H54 (cell line): Measurements from ENCODE around the gene TTC28.

Source experiments
- DNase-seq: peaks from one replicate; pipeline ENCODE4 v3.0.0; 2011; ENCODE audit warnings: low spot score, mixed read lengths; ENCODE audit not compliant: insufficient read length
- FAIRE-seq: peaks from 3 replicates; lab custom pipeline; 2011; peaks lifted over from hg19 to GRCh38; lab: Jason Lieb, UNC
- POLR2A ChIP-seq: IDR thresholded peaks from 2 replicates; pipeline ENCODE4 v1.6.1; 2011; ENCODE audit warnings: low read depth, mild to moderate bottlenecking, low read length

TTC28 gene

DNA sequence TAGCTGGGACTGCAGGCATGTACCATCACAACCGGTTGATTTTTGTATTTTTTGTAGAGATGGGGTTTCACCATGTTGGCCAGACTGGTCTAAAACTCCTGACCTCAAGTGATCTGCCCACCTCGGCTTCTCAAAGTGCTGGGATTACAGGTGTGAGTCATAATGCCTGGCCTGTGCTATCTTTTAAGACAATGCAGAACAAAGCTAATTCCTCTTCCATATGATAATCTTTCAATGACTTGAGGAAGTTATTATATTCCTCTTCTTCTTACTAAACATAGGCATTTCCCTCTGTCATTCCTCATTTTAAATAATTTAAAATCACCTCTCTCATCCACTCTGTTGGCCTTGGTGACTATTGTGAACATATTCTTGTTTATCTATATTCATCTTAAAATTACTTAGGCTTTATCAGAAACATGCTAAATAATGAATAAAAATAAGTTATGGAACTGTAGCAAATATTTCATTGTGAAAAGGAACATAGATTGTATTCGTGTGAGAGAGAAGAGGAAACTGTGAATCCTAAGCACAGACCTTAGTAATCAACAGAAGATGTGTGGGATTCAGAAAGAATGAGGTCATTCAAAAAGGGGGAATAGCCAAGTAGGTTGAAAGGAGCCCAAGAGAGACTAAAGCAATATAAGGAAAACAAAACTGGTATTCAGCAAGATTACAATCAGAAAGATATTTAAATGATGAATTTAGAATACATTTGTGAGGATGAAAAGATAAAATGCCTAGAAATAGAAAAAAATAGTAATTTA lies 269.4 kb downstream of the TTC28 start:
- FAIRE-seq (no peak), DNase-seq (peak; percentile 9)
- no peak for TF ChIP-seq POLR2A

DNA sequence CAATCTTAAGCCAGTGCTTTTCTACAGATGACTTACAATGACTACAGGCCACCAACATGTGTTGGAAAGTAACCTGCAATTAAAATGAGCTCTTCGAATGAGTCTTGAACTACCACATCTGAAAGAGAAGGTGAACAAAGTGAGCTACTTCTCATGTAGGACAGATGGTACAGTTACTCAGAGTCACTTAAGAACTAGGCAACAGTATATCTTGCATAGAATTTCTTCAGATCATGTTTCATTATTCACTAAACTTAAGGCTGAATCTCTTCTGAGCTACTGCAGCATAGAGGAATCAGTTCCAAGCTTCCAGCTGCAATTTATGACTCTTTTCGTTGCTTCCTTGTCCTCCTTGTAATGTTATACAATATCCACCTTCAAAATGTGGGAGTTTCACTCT lies 270.9 kb downstream of the TTC28 start:
- DNase-seq (no peak), FAIRE-seq (no peak)
- no peak for TF ChIP-seq POLR2A

DNA sequence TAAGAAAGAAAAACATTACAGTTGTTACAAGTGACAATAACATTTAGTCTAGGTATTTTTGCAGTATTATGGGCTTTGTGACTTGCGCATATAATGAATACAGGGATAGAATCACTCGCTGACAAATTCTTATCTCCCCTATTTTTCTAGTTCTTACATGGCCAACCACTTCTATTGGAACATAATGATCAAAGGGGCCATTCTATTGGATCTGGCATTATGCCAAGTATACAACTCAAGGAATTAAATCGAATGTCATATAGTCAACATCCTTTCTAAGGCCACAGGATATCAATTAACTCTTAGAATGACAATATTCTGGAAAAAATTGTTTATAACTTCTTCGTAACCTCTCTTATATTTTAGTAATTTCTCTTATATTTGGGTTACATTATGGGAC lies 272.0 kb downstream of the TTC28 start:
- no peak for DNase-seq
- FAIRE-seq: no peak
- no peak for TF ChIP-seq POLR2A

DNA sequence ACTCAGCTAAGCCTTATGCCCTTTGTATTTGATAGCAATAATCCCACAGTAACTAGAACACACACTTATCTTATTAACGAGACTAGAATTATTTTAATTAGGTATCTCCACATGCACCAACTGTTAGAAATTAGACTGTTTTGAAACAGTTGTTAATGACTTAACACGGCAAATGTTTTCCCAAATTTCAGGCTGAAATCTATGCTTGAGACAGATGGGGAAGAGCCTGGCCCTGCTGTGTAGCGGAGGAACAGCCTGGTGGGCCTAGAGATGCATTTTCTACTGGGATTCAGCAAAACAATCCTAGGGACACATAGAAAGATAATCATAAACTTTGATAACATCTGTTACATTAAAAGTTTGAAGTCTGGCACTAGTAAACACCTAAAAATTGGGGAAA lies 273.4 kb downstream of the TTC28 start:
- DNase-seq: no peak
- FAIRE-seq: no peak
- TF ChIP-seq POLR2A: no peak

DNA sequence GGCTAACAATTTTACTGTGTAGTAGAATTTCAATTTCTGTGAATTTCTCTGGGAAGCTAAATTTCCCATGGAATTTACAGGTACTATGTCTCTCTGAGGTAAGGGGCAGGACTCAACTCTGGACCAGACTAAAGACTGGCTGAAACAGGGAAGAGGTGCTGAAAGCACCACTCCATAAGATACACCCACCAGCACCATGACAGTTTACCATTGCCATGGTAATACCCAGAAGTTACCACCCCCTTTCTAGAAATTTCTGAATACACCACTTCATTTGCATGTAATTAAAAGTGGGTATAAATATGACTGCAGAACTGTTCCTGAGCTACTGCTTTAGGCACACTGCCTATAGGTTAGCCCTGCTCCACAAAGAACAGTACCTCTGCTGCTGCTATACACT lies 274.1 kb downstream of the TTC28 start:
- FAIRE-seq (no peak), DNase-seq (no peak)
- no peak for TF ChIP-seq POLR2A

DNA sequence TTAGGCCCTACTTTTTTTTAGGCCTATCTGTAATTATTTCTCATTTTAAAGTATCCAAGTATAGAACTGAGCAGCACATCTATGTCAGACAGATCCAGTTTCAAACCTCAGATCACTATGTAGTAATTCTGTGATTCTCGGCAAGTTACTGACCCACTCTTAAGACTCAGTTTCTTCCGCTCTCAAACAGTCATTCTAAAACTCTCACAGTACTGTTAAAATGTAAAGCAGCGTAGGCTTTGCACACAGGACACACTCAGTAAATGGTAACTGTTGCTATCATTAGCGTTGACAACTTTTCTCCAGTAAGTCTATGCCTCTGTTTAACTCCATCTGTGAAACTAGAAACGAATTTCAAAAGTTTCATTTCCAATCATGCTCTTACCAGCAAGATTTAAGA lies 277.1 kb downstream of the TTC28 start:
- FAIRE-seq (no peak), DNase-seq (no peak)

DNA sequence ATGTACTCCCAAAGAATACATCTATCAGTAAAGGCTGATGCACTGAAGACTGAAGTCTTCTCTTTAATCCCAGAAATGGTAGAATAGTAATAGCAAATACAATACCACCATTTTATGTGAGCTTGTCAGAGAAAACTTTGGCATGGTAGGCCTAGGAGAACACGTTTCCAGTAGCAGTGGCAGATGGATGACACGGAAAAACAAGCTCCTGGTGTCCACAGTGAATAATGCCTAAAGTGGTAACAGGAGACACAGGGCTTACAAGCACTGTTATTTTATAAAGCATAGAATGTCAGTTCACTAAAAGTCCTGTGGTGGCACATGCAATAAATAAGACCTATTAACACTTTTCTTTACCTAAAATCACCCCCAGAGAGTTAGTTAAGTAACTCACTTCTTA lies 277.6 kb downstream of the TTC28 start:
- DNase-seq (no peak), FAIRE-seq (no peak)
- no peak for TF ChIP-seq POLR2A

More for the DNA sequence above, 277.1 kb downstream of the TTC28 start:
- no peak for TF ChIP-seq POLR2A

DNA sequence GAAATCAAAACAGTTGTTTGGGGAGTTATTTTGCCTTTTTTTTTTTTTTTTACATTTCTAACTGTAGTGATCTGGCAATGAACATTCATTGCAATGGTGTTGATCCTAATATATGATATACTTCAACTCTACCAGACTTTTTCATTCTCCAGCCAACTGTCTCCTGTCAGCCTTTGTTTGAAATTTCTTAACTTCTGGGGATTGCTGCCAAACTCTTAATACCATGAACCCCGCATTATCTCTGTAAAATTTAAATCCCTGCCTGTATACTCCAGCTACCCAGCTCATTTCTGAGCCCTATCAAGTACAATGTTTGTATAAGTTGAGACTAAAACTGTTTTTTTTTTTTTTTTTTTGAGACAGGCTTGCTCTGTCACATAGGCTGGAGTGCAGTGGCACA lies 280.7 kb downstream of the TTC28 start:
- DNase-seq: no peak
- FAIRE-seq: no peak
- no peak for TF ChIP-seq POLR2A

DNA sequence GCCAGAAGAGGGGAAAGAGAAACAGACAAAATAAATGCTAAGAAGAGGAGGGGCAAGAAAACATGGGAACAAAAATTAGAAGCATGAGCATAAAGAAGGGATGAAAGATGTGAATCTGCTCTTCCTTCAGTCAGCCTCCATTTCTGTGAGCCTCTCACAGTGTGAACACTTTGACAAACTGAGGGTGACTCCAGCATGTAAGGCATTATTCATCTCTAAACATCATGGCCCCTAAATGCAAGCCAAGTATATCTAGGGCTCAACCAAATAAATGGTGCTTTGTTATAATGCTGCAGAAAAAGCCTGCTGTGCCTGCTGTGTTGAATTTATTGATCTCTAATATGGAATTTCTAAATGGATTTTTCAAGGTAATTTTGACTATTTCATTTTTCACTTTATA lies 281.3 kb downstream of the TTC28 start:
- no peak for TF ChIP-seq POLR2A
- DNase-seq (no peak), FAIRE-seq (no peak)

DNA sequence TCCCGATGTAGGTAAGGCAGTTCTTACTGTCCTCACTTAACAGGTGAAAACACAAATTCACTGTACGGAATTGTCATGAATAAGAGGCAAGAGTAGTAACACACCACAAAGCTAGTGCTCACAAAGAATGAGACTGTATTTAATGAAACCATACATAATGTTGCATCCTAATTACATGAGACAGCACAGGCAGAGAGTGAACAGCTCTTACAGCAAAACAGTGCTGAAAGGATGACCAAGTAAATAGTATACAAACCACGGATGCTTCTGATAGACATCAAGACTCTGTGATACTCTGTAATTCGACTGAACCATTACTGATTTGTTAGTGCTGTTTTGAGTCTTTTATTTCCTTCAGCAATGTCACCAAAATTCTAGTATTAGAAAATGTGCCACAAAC lies 282.3 kb downstream of the TTC28 start:
- FAIRE-seq (no peak), DNase-seq (no peak)
- TF ChIP-seq POLR2A: no peak

DNA sequence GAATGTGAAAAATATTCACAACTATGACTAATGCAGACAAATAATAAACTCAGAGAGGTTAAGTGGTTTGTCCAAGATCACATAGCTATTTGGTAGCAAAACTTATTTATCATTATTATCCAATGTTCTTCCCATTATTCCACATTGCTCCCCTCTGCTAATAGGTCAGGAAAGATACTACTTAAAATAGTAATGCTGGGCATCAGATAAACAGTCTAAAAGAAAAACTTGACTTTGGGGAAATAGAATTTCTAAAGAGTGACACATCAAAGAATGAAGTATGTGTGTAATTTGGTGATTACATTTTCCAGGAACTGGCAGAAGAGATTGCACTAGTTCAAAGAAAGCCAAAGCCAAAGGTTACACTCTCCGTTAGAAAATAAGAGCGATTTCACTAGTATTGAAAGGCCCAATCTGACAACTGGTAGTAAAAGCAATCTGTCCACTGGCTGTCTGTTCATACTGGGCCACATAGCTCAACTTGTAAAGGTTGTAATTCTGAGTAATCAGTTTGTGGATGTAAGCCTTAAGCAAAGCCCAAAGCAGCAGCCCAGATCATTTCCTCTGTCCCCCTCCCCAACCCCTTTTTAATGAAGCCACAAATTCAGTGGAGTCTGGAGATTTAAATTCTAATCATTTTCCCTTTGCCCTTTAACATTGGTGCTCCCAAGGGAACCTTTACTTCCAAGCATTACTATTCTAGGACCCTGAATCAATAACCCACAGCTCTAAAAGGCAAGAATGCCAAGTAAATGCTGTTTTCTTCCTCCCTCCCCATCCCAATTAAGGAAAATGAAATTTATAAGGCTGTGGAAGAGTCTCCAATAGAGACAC lies 283.5 kb downstream of the TTC28 start:
- FAIRE-seq (peak; percentile 23), DNase-seq (no peak)
- no peak for TF ChIP-seq POLR2A

DNA sequence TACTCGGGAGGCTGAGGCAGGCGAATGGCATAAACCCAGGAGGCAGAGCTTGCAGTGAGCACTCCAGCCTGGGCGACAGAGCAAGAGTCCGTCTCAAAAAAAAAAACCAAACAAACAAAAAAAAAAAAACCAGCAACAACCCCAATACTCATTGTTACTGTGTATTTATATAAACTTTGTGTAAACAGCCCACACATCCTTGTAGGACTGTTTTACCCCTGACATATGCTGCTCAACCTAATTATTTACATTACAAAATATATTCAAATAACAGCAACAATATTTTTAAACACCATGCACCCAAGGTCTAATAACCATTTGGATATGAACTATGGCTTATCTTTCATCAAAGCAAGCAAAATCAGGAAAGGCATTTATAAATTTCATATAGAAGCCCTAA lies 284.1 kb downstream of the TTC28 start:
- no peak for DNase-seq
- FAIRE-seq: no peak
- TF ChIP-seq POLR2A: no peak

DNA sequence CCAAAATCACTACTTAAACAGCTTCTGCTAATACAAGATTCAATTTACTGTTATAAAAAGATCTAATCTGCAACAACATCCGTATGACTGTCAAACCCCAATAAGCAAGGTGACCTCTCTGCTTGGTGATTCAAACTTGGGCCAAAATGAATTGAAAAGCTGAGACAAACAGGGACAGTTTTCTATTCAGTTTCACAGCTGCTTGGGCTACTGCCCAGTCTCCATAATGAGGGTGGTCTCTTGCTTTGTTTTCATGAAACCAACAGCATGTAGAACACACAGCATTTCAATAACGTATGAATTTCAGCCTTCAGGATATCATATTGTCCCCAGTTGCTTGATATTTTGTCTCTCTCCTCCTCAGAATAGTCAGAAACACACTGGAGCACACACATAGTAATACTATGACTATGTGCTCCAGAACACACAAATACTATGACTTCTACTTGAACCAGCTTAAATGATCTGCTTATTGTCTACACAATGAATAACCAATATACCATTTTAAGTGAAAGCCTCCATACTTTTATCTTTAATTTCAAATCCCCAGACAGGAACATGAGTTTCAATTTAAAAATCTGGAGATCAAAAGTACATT lies 285.0 kb downstream of the TTC28 start:
- TF ChIP-seq POLR2A: no peak
- DNase-seq: no peak
- no peak for FAIRE-seq
